Activated CD8-positive, alpha-beta memory T cell treated with anti-CD3 and anti-CD28 coated beads for 36 hours (primary cell): ENCODE data around the gene THAP3. TPM values are rescaled to one million over a fixed set of nuclear protein-coding genes. Genes with fewer than 3 reads are reported as not detected.
"Not testable (repeated sequence)": the region's sequence is repeated elsewhere in the genome, so short reads cannot be mapped to it uniquely, and the experiment has no call there.

Source experiments
- CTCF ChIA-PET: fragments of 350-600 bp; sonication (Branson Sonifier 250); formaldehyde crosslinking; loops from one replicate; lab custom pipeline; 2021; ENCODE audit warnings: antibody characterized with exemption; lab: Charles Lee
- POLR2A ChIA-PET: fragments of 350-600 bp; sonication (Branson Sonifier 250); formaldehyde crosslinking; loops from one replicate; lab custom pipeline; 2021; ENCODE audit warnings: antibody characterized with exemption; lab: Charles Lee
- total RNA-seq, 2 experiments: library from RNA; stranded (reverse); gene quantifications; one replicate each; pipeline ENCODE4 v1.2.3, GENCODE V29; 2021

The THAP3 gene
- total RNA-seq, 2 experiments from 2014 or later: 22.1 to 23.1 TPM

- ChIA-PET CTCF (interaction anchor here (0.6 to 1.4 kb wide), 6 partner anchors 9 to 839 kb away, joined by 3 to 6 read pairs (median 4); partner anchors contain the start of genes NOL9 and TAS1R1), POLR2A (no interaction called here)
These were observed 22.0 kb downstream of the THAP3 start for GRCh38 chr1:6646499-6647148.

GRCh38 chr1:6648556-6648955 is 23.9 kb downstream of the THAP3 start:
- CTCF ChIA-PET: no interaction called here

GRCh38 chr1:6651909-6652308 is 27.2 kb downstream of the THAP3 start:
- ChIA-PET POLR2A (no interaction called here), CTCF (interaction anchor here (1.1 to 1.4 kb wide), 2 partner anchors 97 to 162 kb away, joined by 3 read pairs; partner anchors contain the start of gene TAS1R1)

More at GRCh38 chr1:6648556-6648955, 23.9 kb downstream of the THAP3 start:
- POLR2A ChIA-PET: no interaction called here

- POLR2A ChIA-PET: interaction anchor here (0.5 kb wide), 1 partner anchor 1365 kb away, joined by 6 read pairs; no protein-coding TSS in a partner anchor
- CTCF ChIA-PET: interaction anchor here (0.6 to 1.1 kb wide), 2 partner anchors 73 to 98 kb away, joined by 3 to 4 read pairs; partner anchors contain the start of gene TAS1R1
These were observed 28.3 kb downstream of the THAP3 start for GRCh38 chr1:6652986-6653385.

- POLR2A ChIA-PET: no interaction called here
- CTCF ChIA-PET: interaction anchor here (0.6 kb wide), 1 partner anchor 40 kb away, joined by 4 read pairs; no protein-coding TSS in a partner anchor
These were observed 29.0 kb downstream of the THAP3 start for GRCh38 chr1:6653436-6654290.

- CTCF ChIA-PET: interaction anchor here (1.9 kb wide), 1 partner anchor 11 kb away, joined by 5 read pairs; no protein-coding TSS in a partner anchor
- POLR2A ChIA-PET: no interaction called here
These were observed 32.5 kb downstream of the THAP3 start for GRCh38 chr1:6657138-6657537.

GRCh38 chr1:6658359-6659060 is 33.8 kb downstream of the THAP3 start:
- ChIA-PET CTCF (no interaction called here), POLR2A (no interaction called here)

- CTCF ChIA-PET: no interaction called here
- POLR2A ChIA-PET: no interaction called here
These were observed 35.9 kb downstream of the THAP3 start for GRCh38 chr1:6660415-6661049.

- POLR2A ChIA-PET, CTCF ChIA-PET: not testable (repeated sequence)
These were observed 37.8 kb downstream of the THAP3 start for GRCh38 chr1:6662468-6662867.

- ChIA-PET CTCF (interaction anchor here (0.7 kb wide), 2 partner anchors 17 to 42 kb away, joined by 3 read pairs; partner anchors contain the start of gene THAP3), POLR2A (no interaction called here)
These were observed 42.0 kb downstream of the THAP3 start for GRCh38 chr1:6666696-6667095.

GRCh38 chr1:6667139-6667538 is 42.5 kb downstream of the THAP3 start:
- POLR2A ChIA-PET: no interaction called here
- CTCF ChIA-PET: no interaction called here

GRCh38 chr1:6668503-6668902 is 43.8 kb downstream of the THAP3 start:
- ChIA-PET POLR2A (no interaction called here), CTCF (interaction anchor here (1.1 kb wide), 1 partner anchor 66 kb away, joined by 3 read pairs; no protein-coding TSS in a partner anchor)

- POLR2A ChIA-PET: no interaction called here
- CTCF ChIA-PET: interaction anchor here (0.5 to 1.8 kb wide), 2 partner anchors 118 to 134 kb away, joined by 3 read pairs; partner anchors contain the start of gene NOL9
These were observed 47.9 kb downstream of the THAP3 start for GRCh38 chr1:6672558-6672957.

GRCh38 chr1:6673816-6674398 is 49.2 kb downstream of the THAP3 start:
- POLR2A ChIA-PET: no interaction called here

GRCh38 chr1:6674771-6675170 is 50.1 kb downstream of the THAP3 start:
- ChIA-PET POLR2A (no interaction called here), CTCF (interaction anchor here (1.3 kb wide), 1 partner anchor 122 kb away, joined by 3 read pairs; no protein-coding TSS in a partner anchor)

More at GRCh38 chr1:6673816-6674398, 49.2 kb downstream of the THAP3 start:
- CTCF ChIA-PET: interaction anchor here (0.8 kb wide), 1 partner anchor 10 kb away, joined by 3 read pairs; no protein-coding TSS in a partner anchor

GRCh38 chr1:6675941-6676340 is 51.3 kb downstream of the THAP3 start:
- CTCF ChIA-PET: no interaction called here
- POLR2A ChIA-PET: no interaction called here
